Spleen (tissue), 11 donors: ENCODE results near the gene ITSN1. TPM values are rescaled to one million over a fixed set of nuclear protein-coding genes. Genes with fewer than 3 reads are reported as not detected.
A peak's percentile ranks its signal among the peaks of the same experiment; 100 is the strongest.

Experiments used
- DNase-seq: peaks from one replicate; pipeline ENCODE4 v3.0.0-alpha.2; 2020
- H3K27ac ChIP-seq, 8 donors: fragments of 200-600 bp; sonication (generic) in 7 of 8; 1 replicate in 4 of 8; 2 replicates in 4 of 8; pipeline versions ENCODE4 v1.5.0 to v1.8.0; 2016 to 2021; ENCODE audit warnings: inconsistent platforms in 4 of 8, mild to moderate bottlenecking in 4 of 8, moderate library complexity in 1 of 8
- H3K27me3 ChIP-seq, 7 donors: fragments of 200-600 bp; sonication (generic) in 6 of 7; replicated peaks in 1 of 7; 1 replicate in 4 of 7; 2 replicates in 3 of 7; pipeline versions ENCODE4 v1.5.0 to v1.8.0; 2016 to 2021; ENCODE audit warnings: inconsistent platforms in 3 of 7, mild to moderate bottlenecking in 1 of 7
- H3K36me3 ChIP-seq, 6 donors: fragments of 200-600 bp; sonication (generic) in 5 of 6; 1 replicate in 4 of 6; 2 replicates in 2 of 6; pipeline versions ENCODE4 v1.5.0 to v1.8.0; 2016 to 2021; ENCODE audit warnings: inconsistent platforms in 2 of 6
- H3K4me1 ChIP-seq, 6 donors: fragments of 200-600 bp; sonication (generic) in 5 of 6; 1 replicate in 3 of 6; 2 replicates in 3 of 6; pipeline versions ENCODE4 v1.5.0 to v1.8.0; 2016 to 2021; ENCODE audit warnings: inconsistent platforms in 3 of 6
- H3K4me3 ChIP-seq, 8 donors: fragments of 200-600 bp; sonication (generic) in 7 of 8; 1 replicate in 4 of 8; 2 replicates in 4 of 8; pipeline versions ENCODE4 v1.5.0 to v1.8.0; 2016 to 2021; ENCODE audit warnings: inconsistent platforms in 4 of 8, mild to moderate bottlenecking in 4 of 8, moderate library complexity in 2 of 8
- H3K9me3 ChIP-seq, 8 donors: fragments of 200-600 bp; sonication (generic) in 7 of 8; 1 replicate in 4 of 8; 2 replicates in 4 of 8; pipeline versions ENCODE4 v1.5.0 to v1.8.0; 2016 to 2021; ENCODE audit warnings: inconsistent platforms in 4 of 8
- POLR2A ChIP-seq, 3 donors: fragments of 450-650 bp; IDR thresholded peaks; one replicate each; pipeline ENCODE4 v1.5.1; 2017; ENCODE audit warnings: antibody characterized with exemption in 3 of 3, mild to moderate bottlenecking in 1 of 3
- POLR2AphosphoS5 ChIP-seq, 3 donors: sonication (generic); formaldehyde crosslinking; IDR thresholded peaks; one replicate each; pipeline ENCODE4 v1.5.1; 2017; ENCODE audit warnings: antibody characterized with exemption in 3 of 3
- WGBS, 5 donors: extraction: QIAGEN DNeasy Blood & Tissue Kit in 3 of 5; methylation state at CpG; one replicate each; pipeline versions ENCODE4 v1.1.5 to v1.1.7; 2013 to 2018; 5-methylcytosine and 5-hydroxymethylcytosine counted together
- intact Hi-C: fragments of 100-400 bp; cut with DNase I; formaldehyde crosslinking; loops from one replicate; pipeline ENCODE4 v1.15.0; 2023; ENCODE audit warnings: low total_unique reads
- polyA plus RNA-seq, 3 donors: library from polyadenylated mRNA; stranded (reverse); fragments of 200-250 nt; gene quantifications; one replicate each; pipeline ENCODE4 v1.2.1, GENCODE V29; 2013
- total RNA-seq, 7 donors: library from RNA; depleted of rRNA in 3 of 7; stranded (reverse); fragments of >200 nt in 3 of 7; fragmentation: NEBNext Ultra II Directional in 4 of 7; extraction: Animal tissue kit (Norgen Biotek cat#: 25700) in 4 of 7; gene quantifications; one replicate each; pipeline versions ENCODE4 v1.1.0 to v1.2.1, GENCODE V29; 2016 to 2021
- TF ChIP-seq, protein P1 (sequence below), 11 experiments: fragments of 200-600 bp in 7 of 11; fragments of 450-650 bp in 4 of 11; sonication (generic) in 4 of 11; IDR thresholded peaks in 8 of 11; conservative IDR thresholded peaks in 3 of 11; 1 replicate in 7 of 11; 2 replicates in 4 of 11; pipeline versions ENCODE4 v1.4.0 to v1.8.0; 2016 to 2021; ENCODE audit warnings: antibody characterized with exemption in 11 of 11, inconsistent platforms in 4 of 11, mild to moderate bottlenecking in 1 of 11
- donor health status: healthy with polysubstance abuse.
- donor health status: DM: no; HTN: no; CAD: no; lungs with moderate emphysema.
- donor health status: DM: no; HTN: no; CAD: no.
- donor health status: Bipolar disorder and iron deficiency.
- donor health status: healthy.
- donor health status: DM: no; HTN: no; CAD: no.
- donor health status: DM: yes; HTN: yes; CAD: no.

Gene ITSN1
- total and polyA plus RNA-seq, 10 donors: 4.1 to 89.0 (median 42.6) TPM

DNA sequence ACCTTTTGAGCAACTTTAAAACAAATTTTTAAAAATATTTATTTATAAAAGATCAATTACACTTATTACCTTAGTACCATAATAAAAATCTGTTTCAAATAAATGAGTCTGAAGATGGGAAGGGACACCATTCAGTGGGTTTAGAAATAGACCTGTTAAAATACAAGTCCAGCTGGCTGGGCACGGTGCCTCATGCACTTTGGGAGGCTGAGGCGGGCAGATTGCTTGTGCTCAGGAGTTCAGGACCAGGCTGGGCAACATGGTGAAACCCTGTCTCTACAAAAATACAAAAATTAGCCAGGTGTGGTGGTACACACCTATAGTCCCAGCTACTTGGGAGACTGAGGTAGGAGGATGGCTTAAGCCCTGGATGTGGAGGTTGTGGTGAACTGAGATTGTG, 57.0 kb downstream of the ITSN1 start:
- no peak for DNase-seq
- H3K9me3 ChIP-seq: no peaks in the 10 kb centered on the region
- no peaks in the 10 kb centered on the region for H3K36me3 ChIP-seq
- peaks cover 0 to 32% (median 7%) of the 10 kb centered on the region in 6 donors for H3K4me1 ChIP-seq
- TF ChIP-seq POLR2A (IDR thresholded peaks at IDR 0.05) (no peak), POLR2AphosphoS5 (IDR thresholded peaks at IDR 0.05) (no peak)
- TF ChIP-seq, protein P1, sequence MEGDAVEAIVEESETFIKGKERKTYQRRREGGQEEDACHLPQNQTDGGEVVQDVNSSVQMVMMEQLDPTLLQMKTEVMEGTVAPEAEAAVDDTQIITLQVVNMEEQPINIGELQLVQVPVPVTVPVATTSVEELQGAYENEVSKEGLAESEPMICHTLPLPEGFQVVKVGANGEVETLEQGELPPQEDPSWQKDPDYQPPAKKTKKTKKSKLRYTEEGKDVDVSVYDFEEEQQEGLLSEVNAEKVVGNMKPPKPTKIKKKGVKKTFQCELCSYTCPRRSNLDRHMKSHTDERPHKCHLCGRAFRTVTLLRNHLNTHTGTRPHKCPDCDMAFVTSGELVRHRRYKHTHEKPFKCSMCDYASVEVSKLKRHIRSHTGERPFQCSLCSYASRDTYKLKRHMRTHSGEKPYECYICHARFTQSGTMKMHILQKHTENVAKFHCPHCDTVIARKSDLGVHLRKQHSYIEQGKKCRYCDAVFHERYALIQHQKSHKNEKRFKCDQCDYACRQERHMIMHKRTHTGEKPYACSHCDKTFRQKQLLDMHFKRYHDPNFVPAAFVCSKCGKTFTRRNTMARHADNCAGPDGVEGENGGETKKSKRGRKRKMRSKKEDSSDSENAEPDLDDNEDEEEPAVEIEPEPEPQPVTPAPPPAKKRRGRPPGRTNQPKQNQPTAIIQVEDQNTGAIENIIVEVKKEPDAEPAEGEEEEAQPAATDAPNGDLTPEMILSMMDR (IDR thresholded peaks at IDR 0.05 in 8 of 11, conservative IDR thresholded peaks at IDR 0.05 in 3 of 11): no peak
- 94 to 98% (median 95%) methylated on average over 2 of the region's 2 CpGs for WGBS, 5 donors
- no peaks in the 10 kb centered on the region for H3K27me3 ChIP-seq
- intact Hi-C loops: no loop called here
- H3K4me3 ChIP-seq: no peak overlapping the region
- no peak overlapping the region for H3K27ac ChIP-seq

DNA sequence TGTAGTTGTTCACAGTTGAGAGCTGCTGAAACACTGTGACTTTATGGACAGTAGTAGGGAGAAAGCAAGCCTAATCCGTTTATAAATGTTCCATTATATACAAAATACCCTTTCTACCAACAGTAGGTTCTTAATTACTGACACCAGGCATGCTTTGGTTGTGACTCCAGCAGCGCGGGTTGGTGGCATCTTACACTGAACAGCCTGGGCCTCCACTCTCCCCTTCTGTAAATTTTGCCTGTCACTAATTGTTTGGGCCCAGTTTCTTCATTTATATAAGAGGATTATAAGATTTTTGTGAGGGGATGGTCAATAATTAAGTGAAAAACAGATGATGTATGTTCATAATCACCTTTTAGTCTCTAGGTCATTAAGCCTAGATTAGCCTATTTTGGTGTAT, 58.2 kb downstream of the ITSN1 start:
- Histone ChIP-seq H3K4me1 (peaks cover 0 to 33% (median 9%) of the 10 kb centered on the region in 6 donors), H3K9me3 (no peaks in the 10 kb centered on the region), H3K27ac (no peak overlapping the region), H3K4me3 (no peak overlapping the region), H3K27me3 (no peaks in the 10 kb centered on the region), H3K36me3 (no peaks in the 10 kb centered on the region)
- intact Hi-C loops: no loop called here
- DNase-seq: no peak
- TF ChIP-seq POLR2A (IDR thresholded peaks at IDR 0.05) (no peak), POLR2AphosphoS5 (IDR thresholded peaks at IDR 0.05) (no peak)
- TF ChIP-seq, protein P1 (IDR thresholded peaks at IDR 0.05 in 8 of 11, conservative IDR thresholded peaks at IDR 0.05 in 3 of 11): no peak
- 87 to 92% (median 90%) methylated on average over 3 of the region's 3 CpGs for WGBS, 5 donors

DNA sequence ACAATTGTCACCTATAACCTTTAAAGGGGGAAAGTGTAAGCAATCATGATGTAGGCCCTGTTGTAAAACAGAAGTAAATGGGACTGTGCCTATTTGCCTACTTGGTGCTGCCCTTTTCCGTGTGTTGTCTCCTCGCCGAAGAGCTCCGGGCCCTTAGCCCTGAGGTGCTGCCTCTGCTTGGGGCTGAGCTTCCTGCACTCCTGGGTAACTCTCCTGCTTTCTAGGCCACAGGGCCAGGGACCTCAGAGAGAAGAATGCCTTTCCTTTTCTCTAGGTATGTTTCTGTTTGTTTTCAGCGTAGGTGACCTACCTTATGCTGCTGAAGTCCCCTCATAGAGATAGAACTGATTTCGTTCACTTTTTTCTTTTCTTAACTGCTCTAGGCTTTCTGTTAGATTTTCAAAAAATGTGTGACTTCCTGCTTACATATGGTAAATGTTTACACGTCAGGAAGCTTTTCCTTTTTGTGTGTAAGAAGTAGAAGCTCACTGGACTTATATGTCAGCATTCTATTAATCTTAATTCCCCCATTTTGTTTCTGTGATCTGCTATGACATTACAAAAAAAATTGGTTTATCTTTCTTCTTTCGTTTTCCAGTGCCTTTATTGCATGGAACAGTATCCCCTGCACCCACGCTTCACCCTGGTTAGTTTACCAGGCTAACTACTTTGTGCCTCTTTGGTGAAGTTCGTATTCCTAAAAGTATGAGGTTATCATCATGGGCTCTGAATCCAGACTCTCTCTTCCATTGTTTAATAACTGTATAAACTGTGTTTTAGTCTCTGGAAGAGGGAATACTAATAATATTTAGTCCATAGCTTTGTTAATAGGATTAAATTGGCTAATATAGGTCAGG, 61.7 kb downstream of the ITSN1 start:
- Histone ChIP-seq H3K36me3 (no peaks in the 10 kb centered on the region), H3K4me3 (peak overlapping the region in 2 of 8 donors; percentile 9 to 29), H3K9me3 (peaks cover 0 to 15% (median 9%) of the 10 kb centered on the region in 8 donors), H3K27me3 (no peaks in the 10 kb centered on the region), H3K4me1 (peaks cover 0 to 16% (median 3%) of the 10 kb centered on the region in 6 donors), H3K27ac (peak overlapping the region; percentile 8 to 83 (median 70))
- TF ChIP-seq POLR2AphosphoS5 (IDR thresholded peaks at IDR 0.05) (peak in 1 of 3 donors; percentile 50), POLR2A (IDR thresholded peaks at IDR 0.05) (no peak)
- WGBS, 5 donors: 67 to 72% (median 68%) methylated on average over 10 of the region's 10 CpGs
- intact Hi-C loops: no loop called here
- DNase-seq: no peak

DNA sequence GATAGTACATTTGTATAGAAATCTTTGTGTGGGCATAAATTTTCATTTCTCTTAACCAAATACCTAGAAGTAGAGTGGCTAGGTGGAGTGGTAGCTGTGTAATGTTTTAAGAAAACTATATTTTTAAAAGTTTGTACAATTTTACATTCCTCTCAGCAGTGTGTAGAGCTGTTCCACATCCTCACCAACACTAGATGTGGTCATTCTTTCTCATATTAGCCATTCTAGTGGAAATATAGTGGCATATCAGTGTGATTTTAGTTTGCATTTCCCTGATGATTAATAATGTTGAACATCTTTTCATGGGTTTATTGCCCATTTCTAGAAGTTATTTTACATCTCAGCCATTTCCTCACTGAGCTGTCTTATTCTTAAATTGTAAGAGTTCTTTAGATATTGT, 65.5 kb downstream of the ITSN1 start:
- Histone ChIP-seq H3K27ac (no peak overlapping the region), H3K9me3 (peaks cover 0 to 29% (median 20%) of the 10 kb centered on the region in 8 donors), H3K4me3 (no peak overlapping the region), H3K4me1 (peaks cover 0 to 16% (median 2%) of the 10 kb centered on the region in 6 donors), H3K36me3 (no peaks in the 10 kb centered on the region), H3K27me3 (no peaks in the 10 kb centered on the region)
- no peak for DNase-seq
- no peak for TF ChIP-seq POLR2A (IDR thresholded peaks at IDR 0.05)
- TF ChIP-seq, protein P1 (IDR thresholded peaks at IDR 0.05 in 8 of 11, conservative IDR thresholded peaks at IDR 0.05 in 3 of 11): no peak
- no peak for TF ChIP-seq POLR2AphosphoS5 (IDR thresholded peaks at IDR 0.05)
- intact Hi-C loops: no loop called here
